Suppressor macrophage treated with lipopolysaccharide for 4 hours (primary cell): ENCODE results near the gene WDR35.
A peak's percentile ranks its signal among the peaks of the same experiment; 100 is the strongest.
"Not testable (repeated sequence)": the region's sequence is repeated elsewhere in the genome, so short reads cannot be mapped to it uniquely, and the experiment has no call there.

Experiments used
- DNase-seq: peaks from one replicate; pipeline ENCODE4 v3.0.0-alpha.2; 2020

WDR35 gene

DNA sequence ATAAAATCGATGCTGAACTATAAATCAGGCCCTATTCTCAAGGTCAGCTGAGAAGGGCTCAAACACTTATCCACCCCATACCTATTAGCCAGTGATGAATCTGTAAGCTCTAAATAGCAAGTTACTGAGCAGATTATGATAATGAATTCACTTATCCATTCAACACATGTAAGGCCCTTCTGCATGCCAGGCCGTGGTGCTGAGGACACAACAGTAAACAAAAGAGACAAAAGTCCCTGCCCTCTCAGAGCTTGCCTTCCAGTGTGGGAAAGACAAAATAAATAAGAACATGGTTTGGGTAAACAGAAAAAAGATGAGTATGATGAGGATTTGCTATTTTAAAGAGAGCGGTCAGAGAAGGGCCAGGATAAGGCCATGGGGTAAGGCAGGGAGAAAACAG is 99.8 kb downstream of the WDR35 start:
- DNase-seq: no peak

GRCh38 chr2:19888831-19889230 is 101.1 kb downstream of the WDR35 start:
- DNase-seq: no peak

- peak; percentile 22 for DNase-seq
Observed at GRCh38 chr2:19887510-19887909, 102.4 kb downstream of the WDR35 start.

DNA sequence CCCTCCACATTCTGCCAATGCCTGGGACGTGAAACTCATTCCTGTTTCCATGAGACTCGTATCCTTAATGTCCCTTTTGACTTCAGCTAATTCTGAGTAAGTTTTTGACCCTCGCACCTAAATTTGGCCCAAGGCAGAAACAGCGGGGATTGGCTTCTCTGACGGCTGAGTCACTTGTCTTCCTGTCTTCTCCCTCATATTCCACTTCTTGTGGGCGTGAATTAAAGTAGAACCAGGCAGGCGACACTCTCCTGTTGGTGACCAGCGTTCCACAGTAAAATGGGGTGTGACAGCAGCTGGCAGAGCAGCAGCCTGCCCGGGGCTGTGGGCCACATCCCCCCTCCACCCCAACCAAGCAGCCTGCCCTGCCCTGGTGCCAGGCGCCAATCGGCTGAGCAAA is 103.6 kb downstream of the WDR35 start:
- DNase-seq: no peak

DNA sequence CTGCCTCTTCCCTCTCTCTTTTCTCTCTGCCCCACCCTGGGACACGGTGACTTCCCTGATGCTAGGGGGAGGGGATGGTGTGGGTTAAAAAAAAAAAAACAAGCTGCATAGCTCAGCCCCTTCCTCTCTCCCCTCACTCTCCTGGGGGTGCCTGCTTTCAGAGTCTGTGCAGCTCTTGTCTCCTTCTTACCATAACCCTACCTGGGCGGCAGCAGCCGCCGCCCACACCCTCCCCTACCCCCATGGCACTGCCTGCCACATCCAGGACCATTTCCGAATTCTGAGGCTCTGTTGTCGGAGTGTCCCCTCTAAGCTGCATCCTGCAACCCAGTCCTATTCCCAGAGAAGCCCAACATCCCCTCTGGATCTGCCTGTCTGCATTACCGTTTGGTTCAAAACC is 104.1 kb downstream of the WDR35 start:
- no peak for DNase-seq

- no peak for DNase-seq
Observed at GRCh38 chr2:19883971-19884720, 105.8 kb downstream of the WDR35 start.

DNA sequence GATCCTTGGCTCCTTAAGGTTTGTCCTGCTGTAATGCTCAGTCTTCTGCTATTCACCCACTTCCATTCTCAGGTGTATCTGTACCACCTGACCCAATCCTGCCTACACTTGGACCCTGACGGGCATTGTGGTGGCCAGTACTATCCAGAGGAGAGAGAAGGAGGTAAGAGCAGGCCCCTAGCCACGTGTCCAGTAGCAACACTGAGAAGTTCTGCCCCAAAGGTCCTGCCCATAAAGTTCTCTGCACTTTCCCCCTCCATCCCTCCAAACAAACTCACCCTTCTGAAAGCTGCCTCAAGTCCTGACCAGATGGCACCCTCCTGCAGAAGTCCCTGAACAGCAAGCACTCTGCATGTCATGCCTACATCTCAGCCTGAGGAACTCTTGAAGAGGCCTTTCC is 106.4 kb downstream of the WDR35 start:
- DNase-seq: no peak

DNA sequence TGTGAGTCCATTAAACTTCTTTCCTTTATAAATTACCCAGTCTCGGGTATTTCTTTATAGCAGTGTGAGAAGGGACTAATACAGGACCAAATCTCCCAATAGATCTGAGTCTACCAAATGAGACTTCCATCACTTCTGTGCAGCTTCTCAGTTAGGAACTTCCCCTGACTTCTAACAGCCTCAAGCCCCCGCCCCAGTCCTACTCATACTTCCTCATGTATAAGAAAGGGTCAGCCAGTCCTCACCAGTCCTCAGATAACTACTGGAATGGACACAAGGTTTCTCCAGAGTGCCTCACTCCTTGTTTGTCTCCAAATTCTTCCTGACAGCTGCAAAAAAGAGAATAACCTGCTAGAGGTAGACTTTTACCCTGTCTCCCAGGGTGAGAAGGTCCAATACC is 107.6 kb downstream of the WDR35 start:
- DNase-seq: no peak

GRCh38 chr2:19881908-19882265 is 108.0 kb downstream of the WDR35 start:
- no peak for DNase-seq

DNA sequence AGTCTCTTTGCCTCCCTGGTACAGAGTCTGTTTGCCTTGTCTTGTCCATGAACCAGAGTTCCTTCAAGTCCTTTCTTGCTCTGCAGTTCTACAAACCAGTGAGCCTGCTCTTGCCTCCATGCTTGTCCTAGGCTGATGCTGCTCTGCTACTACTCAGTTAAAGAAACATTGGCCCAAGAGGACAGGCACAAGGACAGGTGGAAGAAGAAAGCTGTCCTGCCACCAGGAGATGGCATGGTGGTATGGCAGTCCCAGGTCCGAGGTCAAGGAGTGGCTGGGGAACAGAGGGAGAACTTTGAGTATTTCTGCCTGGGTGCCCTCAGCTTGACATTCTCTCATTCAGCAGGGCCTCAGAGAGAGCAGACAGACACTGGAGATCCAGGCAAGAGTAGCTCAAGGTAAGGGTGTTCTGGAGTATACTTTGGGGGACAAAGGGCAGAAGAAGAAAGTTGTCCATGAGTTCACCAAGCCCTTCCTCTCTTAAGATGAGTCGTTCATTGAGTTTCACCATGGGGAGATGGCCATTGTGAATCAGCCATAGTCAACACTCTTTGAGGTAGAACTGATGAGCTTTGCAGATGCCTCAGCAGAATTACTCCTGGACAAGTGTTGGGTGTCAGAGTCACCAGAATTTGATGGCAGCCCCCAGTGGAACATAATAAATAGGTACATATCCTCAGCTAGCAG is 108.5 kb downstream of the WDR35 start:
- DNase-seq: peak; percentile 38

GRCh38 chr2:19880191-19880590 is 109.7 kb downstream of the WDR35 start:
- not testable (repeated sequence) for DNase-seq

GRCh38 chr2:19879120-19879519 is 110.8 kb downstream of the WDR35 start:
- no peak for DNase-seq

DNA sequence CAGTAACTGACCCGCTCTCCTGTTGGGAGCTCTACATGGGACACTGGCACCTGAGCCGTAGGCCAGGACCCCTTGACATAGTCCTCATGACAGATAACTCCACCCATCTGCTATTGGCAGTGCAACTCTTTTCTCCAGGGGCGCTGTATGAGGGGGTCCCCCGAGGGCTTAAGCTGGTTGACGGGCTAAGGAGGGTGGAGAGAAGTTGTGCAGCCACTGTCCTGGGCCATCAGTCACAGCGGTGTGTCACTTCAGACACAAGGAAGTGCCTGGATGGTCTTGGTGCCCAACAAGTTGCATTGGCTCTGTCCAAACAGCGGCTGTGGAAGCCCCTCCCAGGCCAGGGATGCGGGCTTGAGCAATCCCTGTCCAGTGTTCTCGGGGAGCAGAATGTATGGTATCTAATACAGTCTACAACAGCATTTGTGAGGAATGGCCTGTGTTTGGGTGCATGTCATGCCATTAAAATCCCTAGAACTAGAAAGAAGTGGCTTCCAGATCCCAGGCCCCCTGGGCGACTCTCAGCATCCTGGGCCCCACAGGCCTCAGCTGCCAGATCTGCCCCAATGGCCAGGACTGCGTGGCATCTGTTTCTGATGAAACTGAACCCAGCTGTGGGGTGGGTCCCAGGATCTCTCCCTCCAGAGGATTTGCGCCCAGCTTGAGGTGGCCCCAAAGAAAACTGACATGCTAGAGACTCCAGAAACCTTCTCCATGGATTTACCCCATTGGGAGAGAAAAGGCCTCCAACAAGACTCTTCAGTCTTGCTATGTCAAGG is 111.4 kb downstream of the WDR35 start:
- DNase-seq: no peak

- DNase-seq: no peak
Observed at GRCh38 chr2:19876751-19877150, 113.2 kb downstream of the WDR35 start.

DNA sequence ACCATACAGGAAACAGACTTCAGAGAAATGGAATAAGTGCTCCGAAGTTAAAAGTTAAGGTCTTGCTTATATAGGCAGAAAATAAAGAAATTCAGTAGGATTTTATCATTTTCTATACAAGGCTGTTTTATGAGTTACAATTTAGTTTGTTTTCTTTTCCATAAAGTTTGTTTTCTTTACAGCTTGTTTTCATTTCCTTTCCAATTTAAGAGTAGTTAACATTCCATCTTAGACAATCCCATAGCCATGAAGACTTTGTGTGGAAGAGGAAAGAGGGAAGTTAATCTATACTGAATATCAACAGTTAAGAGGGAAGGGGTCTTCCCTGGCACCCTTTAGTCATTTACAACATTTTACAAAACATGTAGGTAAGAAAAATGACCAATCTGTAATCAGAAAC is 114.6 kb downstream of the WDR35 start:
- DNase-seq: no peak

DNA sequence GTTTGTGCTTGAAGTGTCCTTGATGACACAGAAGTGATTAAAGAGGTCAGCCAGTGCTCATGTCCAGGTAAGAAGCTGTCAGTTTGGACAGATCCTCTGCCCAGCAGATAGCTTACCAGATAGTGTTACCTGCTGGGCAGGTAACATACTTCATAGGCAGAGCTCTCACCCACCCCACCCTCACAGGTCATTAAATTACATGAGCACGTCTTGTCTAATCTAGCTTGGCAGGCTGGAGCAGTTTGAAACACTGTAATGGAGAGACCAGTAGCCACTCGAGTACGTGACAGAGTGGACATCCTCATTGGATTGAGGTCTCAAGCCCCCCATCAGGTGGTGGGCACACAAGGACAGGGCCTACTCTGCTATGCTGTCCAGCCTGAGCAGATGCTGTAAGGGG is 115.2 kb downstream of the WDR35 start:
- no peak for DNase-seq

GRCh38 chr2:19873014-19873413 is 116.9 kb downstream of the WDR35 start:
- DNase-seq: no peak

DNA sequence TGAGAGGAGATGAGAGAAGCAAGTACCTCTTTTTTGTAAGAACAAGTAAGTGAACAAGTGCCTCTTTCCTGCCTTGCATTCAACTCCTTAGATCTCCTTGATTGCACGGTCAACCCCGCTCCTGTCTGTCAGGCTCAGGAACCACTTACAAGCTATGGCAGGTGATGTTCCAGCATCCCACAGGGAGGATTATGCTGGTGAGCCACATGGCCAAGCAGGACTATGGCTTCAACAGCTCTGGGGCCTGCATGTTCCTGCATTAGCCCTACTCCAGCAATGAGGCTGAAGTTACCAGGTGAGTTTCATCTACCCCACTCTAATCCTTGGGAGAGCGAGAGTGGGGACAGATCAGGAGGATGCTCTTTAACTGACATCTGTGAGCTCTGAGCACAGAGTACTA is 117.6 kb downstream of the WDR35 start:
- DNase-seq: no peak

DNA sequence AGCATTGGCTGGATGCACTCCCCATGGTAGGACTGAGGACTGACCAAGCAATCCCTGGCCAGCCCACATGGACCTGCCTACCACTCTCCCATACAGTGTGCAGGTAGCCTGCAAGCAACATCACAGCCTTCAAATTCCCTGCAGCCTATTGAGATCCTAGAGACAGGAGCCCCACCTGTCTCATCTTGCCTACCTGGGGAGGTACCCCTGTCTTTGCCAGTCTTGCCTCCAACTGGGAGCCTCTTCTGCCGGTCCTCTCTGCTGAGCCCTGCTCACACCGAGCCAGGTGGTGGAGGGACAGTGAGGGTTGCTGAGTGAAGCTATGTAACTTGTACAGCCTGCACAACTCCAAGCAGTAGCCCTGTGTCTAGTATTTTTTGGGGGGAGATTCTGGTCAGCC is 118.1 kb downstream of the WDR35 start:
- DNase-seq: no peak

DNA sequence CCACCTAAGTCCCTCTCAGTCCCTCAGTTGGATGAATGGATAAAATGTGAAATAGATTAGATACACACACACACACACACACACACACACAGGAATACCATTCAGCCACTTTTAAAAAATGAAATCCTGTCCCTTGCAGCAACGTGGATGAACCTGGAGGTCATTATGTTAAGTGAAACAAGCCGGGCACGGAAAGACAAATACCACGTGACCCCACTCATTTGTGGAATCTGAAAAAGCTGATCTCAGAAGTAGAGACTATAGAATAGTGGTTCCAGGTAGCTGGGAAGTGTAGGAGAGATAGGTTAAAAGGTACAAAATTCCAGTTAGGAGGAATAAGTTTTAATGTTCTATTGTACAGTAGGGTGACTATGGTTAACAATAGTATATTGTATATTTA is 119.1 kb downstream of the WDR35 start:
- DNase-seq: no peak

- DNase-seq: peak; percentile 17
Observed at GRCh38 chr2:19868701-19869580, 121.0 kb downstream of the WDR35 start.

DNA sequence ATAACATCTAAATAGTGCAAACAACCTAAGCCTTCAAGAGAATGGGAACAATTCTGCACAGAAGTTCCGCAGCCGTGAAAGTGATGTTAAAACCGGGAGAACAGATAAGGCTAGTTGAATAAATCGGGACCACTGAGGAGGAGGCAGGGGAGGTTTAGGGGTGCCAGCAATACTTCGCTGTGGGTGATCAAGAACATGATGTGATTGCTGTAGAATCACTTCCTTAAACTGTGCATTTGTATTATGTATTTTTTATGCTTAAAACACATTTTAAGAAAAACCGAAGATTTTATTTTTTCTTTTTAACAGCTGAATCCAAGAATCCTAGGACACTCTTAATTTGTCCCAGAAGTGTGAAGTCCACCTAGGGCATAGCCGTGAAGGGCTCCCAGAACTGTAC is 121.7 kb downstream of the WDR35 start:
- no peak for DNase-seq

DNA sequence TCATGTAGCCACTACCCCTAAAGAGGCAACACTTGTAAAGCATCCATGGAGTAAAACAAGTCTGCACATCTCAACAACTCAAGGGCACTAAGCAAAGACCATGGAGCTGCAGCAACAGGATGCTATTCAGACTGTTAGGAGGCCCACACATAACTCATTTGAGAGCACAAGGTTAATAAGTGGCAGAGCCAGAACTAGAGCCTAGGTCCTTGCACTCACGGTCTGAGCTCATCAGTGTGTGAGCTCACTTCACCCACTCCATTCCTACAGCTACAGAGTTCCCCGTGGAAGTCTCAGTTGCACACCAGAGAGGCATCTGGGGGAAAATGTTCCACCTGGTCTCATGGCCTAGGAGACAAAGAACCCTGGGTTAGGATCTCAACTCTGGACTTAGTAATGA is 123.1 kb downstream of the WDR35 start:
- no peak for DNase-seq
